HCT116 (cell line): Measurements from ENCODE around the gene PKNOX2.

Source experiments
- ATF3 ChIP-seq: IDR thresholded peaks from 2 replicates; pipeline ENCODE4 v1.6.1; 2012
- CEBPB ChIP-seq: IDR thresholded peaks from 2 replicates; pipeline ENCODE4 v1.6.1; 2012; ENCODE audit warnings: low read depth
- CTCF ChIP-seq, 3 experiments: fragments of 200-600 bp in 1 of 3; sonication (generic) in 1 of 3; IDR thresholded peaks in 2 of 3; conservative IDR thresholded peaks in 1 of 3; 2 replicates each; pipeline ENCODE4 v1.5.1; 2012 to 2017; ENCODE audit warnings: low read depth in 2 of 3, low read length in 2 of 3, antibody characterized with exemption in 1 of 3, borderline replicate concordance in 1 of 3, control low read depth in 1 of 3, mild to moderate bottlenecking in 1 of 3, mixed read lengths in 1 of 3, mixed run types in 1 of 3, moderate library complexity in 1 of 3; ENCODE audit not compliant: insufficient read depth in 1 of 3
- EGR1 ChIP-seq: IDR thresholded peaks from 2 replicates; pipeline ENCODE4 v1.6.1; 2012; ENCODE audit warnings: low read depth
- EZH2 ChIP-seq: fragments of 200-600 bp; sonication (generic); IDR thresholded peaks from 2 replicates; pipeline ENCODE4 v1.6.1; 2017; ENCODE audit warnings: antibody characterized with exemption, mixed run types
- MAX ChIP-seq: IDR thresholded peaks from 2 replicates; pipeline ENCODE4 v1.6.1; 2012
- POLR2A ChIP-seq: IDR thresholded peaks from 2 replicates; pipeline ENCODE4 v1.7.0; 2011; ENCODE audit warnings: borderline replicate concordance; ENCODE audit not compliant: insufficient read depth, insufficient read length; ENCODE audit errors: extremely low read depth
- RAD21 ChIP-seq: IDR thresholded peaks from 2 replicates; pipeline ENCODE4 v1.6.1; 2012; ENCODE audit warnings: low read depth, mild to moderate bottlenecking
- SIN3A ChIP-seq: IDR thresholded peaks from 2 replicates; pipeline ENCODE4 v1.6.1; 2012; ENCODE audit warnings: low read depth
- YY1 ChIP-seq: IDR thresholded peaks from 2 replicates; pipeline ENCODE4 v1.6.1; 2011; ENCODE audit warnings: low read length, low read depth, moderate library complexity, mild to moderate bottlenecking; ENCODE audit not compliant: insufficient replicate concordance; ENCODE audit errors: extremely low read depth
- ZNF274 ChIP-seq: fragments of 200-500 bp; sonication (Bioruptor generic); IDR thresholded peaks from 2 replicates; pipeline ENCODE4 v1.6.1; 2014; ENCODE audit warnings: mild to moderate bottlenecking, low read depth, low read length, inconsistent platforms

- TF ChIP-seq MAX (no peak), CTCF (IDR thresholded peaks at IDR 0.05 in 2 of 3, conservative IDR thresholded peaks at IDR 0.05 in 1 of 3; ENCODE audit: borderline replicate concordance in 1 of 3, insufficient read depth in 1 of 3, low read depth in 2 of 3, low read length in 2 of 3) (no peak), RAD21 (no peak), SIN3A (no peak), ATF3 (no peak), POLR2A (no peak), EZH2 (no peak), CEBPB (no peak), YY1 (no peak), ZNF274 (no peak), EGR1 (no peak)
These were observed 115.3 kb downstream of the PKNOX2 start for GRCh38 chr11:125279676-125280418.
